K562 (cell line): ENCODE results near the gene NOM1. TPM values are rescaled to one million over a fixed set of nuclear protein-coding genes. Genes with fewer than 3 reads are reported as not detected.

Experiments used
- ATAC-seq: fragments of 200-7000 bp; cut with Tn5 transposase; 3 replicates; pipeline ENCODE4 v1.9.1; 2020; ENCODE audit warnings: moderate library complexity
- BruUV-seq: library from RNA; stranded (reverse); fragments of 400-500 nt; replicated peaks from 2 replicates; lab custom pipeline; 2021; lab: Mats Ljungman, UMichigan
- CTCF ChIA-PET: fragments of 300-600 bp; formaldehyde crosslinking; extraction: SDS; loops from one replicate; lab custom pipeline; 2021; ENCODE audit warnings: low intra/inter-chr PET ratio; lab: Yijun Ruan, JAX
- POLR2A ChIA-PET: fragments of 300-600, 350-650 bp; sonication (Branson Sonifier 250); formaldehyde crosslinking; extraction: SDS; loops from one replicate; lab custom pipeline; 2021; ENCODE audit warnings: antibody characterized with exemption, inconsistent platforms; lab: Yijun Ruan, JAX
- DNase-seq, 4 experiments: peaks; one replicate each; pipeline versions ENCODE4 v3.0.0 to v3.0.0-alpha.2; 2011 to 2018; ENCODE audit warnings: low spot score in 3 of 4, mixed read lengths in 3 of 4; ENCODE audit errors: extremely low read depth in 1 of 4
- FAIRE-seq: peaks from 2 replicates; lab custom pipeline; 2011; peaks lifted over from hg19 to GRCh38; lab: Jason Lieb, UNC
- H2AFZ ChIP-seq: 2 replicates; pipeline ENCODE4 v1.6.0; 2011; ENCODE audit warnings: low read depth, low read length, control low read depth, inconsistent platforms
- H3K27ac ChIP-seq: fragments of 200-600 bp; 3 replicates; pipeline ENCODE4 v1.8.0; 2011; ENCODE audit warnings: low read depth, mild to moderate bottlenecking, control low read depth, inconsistent platforms, low read length, moderate library complexity, mixed read lengths; ENCODE audit errors: extremely low read depth
- H3K27me3 ChIP-seq, 2 experiments: fragments of 300-600 bp in 1 of 2; 2 replicates in 1 of 2; 3 replicates in 1 of 2; pipeline versions ENCODE4 v1.6.0 to v1.8.0; 2011; ENCODE audit warnings: inconsistent platforms in 2 of 2, low read length in 2 of 2, mild to moderate bottlenecking in 1 of 2, mixed read lengths in 1 of 2, moderate library complexity in 1 of 2; ENCODE audit not compliant: control insufficient read depth in 2 of 2, insufficient read depth in 2 of 2
- H3K36me3 ChIP-seq: fragments of 300-600 bp; 3 replicates; pipeline ENCODE4 v1.8.0; 2011; ENCODE audit warnings: mild to moderate bottlenecking, low read length, inconsistent platforms; ENCODE audit not compliant: control insufficient read depth, insufficient read depth
- H3K4me1 ChIP-seq, 2 experiments: fragments of 200-600 bp in 1 of 2; replicated peaks in 1 of 2; 2 replicates in 1 of 2; 3 replicates in 1 of 2; pipeline versions ENCODE4 v1.5.1 to v1.8.0; 2011; ENCODE audit warnings: inconsistent platforms in 2 of 2, low read length in 2 of 2, mild to moderate bottlenecking in 1 of 2, mixed read lengths in 1 of 2, moderate library complexity in 1 of 2; ENCODE audit not compliant: control insufficient read depth in 2 of 2, insufficient read depth in 2 of 2
- H3K4me2 ChIP-seq: 2 replicates; pipeline ENCODE4 v1.6.1; 2011; ENCODE audit warnings: low read length, control low read depth, inconsistent platforms, mixed read lengths; ENCODE audit not compliant: insufficient read depth
- H3K4me3 ChIP-seq: fragments of 200-600 bp; sonication (generic), shearing (Covaris generic); 2 replicates; pipeline ENCODE4 v1.5.1; 2016; ENCODE audit warnings: control low read depth, inconsistent platforms
- H3K79me2 ChIP-seq: fragments of 200-600 bp; 3 replicates; pipeline ENCODE4 v1.8.0; 2011; ENCODE audit warnings: low read length, inconsistent platforms; ENCODE audit not compliant: control insufficient read depth, insufficient read depth
- H3K9ac ChIP-seq, 2 experiments: 2 replicates each; pipeline versions ENCODE4 v1.6.0 to v1.6.1; 2011; ENCODE audit warnings: low read depth in 2 of 2, low read length in 2 of 2, control low read depth in 1 of 2, inconsistent platforms in 1 of 2, mild to moderate bottlenecking in 1 of 2, mixed read lengths in 1 of 2; ENCODE audit not compliant: insufficient read depth in 1 of 2
- H3K9me1 ChIP-seq: one replicate; pipeline ENCODE4 v1.6.0; 2011; ENCODE audit warnings: inconsistent platforms, mild to moderate bottlenecking, low read length, moderate library complexity; ENCODE audit not compliant: control insufficient read depth, insufficient read depth
- H3K9me3 ChIP-seq: replicated peaks from 2 replicates; pipeline ENCODE4 v1.5.1; 2011; ENCODE audit warnings: low read depth, low read length, inconsistent platforms; ENCODE audit not compliant: control insufficient read depth, insufficient read depth
- H4K20me1 ChIP-seq: replicated peaks from 2 replicates; pipeline ENCODE4 v1.6.1; 2011; ENCODE audit warnings: low read length, inconsistent platforms, mixed read lengths; ENCODE audit not compliant: control insufficient read depth, insufficient read depth
- EGR1 ChIP-seq: fragments of 450-650 bp; conservative IDR thresholded peaks from 2 replicates; pipeline ENCODE4 v1.6.1; 2017; ENCODE audit warnings: mild to moderate bottlenecking
- MCM3 ChIP-seq: fragments of 450-650 bp; IDR thresholded peaks from 2 replicates; pipeline ENCODE4 v1.6.1; 2016
- ZNF24 ChIP-seq: fragments of 450-650 bp; IDR thresholded peaks from 2 replicates; pipeline ENCODE4 v1.6.1; 2016
- WGBS: fragments of 100-300 bp; shearing (Covaris generic); methylation state at CpG from one replicate; pipeline ENCODE4 v1.1.6; 2016; ENCODE audit warnings: low coverage, mixed read lengths; ENCODE audit not compliant: insufficient coverage; ENCODE audit errors: missing lambda C conversion rate; 5-methylcytosine and 5-hydroxymethylcytosine counted together
- in situ Hi-C: fragments of 300-500 bp; cut with MboI; formaldehyde crosslinking; loops from 4 replicates; pipeline ENCODE4 v1.15.0; 2018; ENCODE audit warnings: inconsistent platforms, mixed read lengths
- intact Hi-C: fragments of 100-400 bp; cut with micrococcal nuclease; formaldehyde crosslinking; loops from 2 replicates; pipeline ENCODE4 v1.14.2; 2022
- polyA plus RNA-seq, 8 experiments: library from polyadenylated mRNA; depleted of rRNA in 4 of 8; stranded (reverse) in 5 of 8; unstranded in 3 of 8; fragments of >200 nt; fragmentation: Nextera tagmentation in 2 of 8; fragmentation: Illumina TruSeq in 1 of 8; extraction: Ambion mirVana in 2 of 8; extraction: Trizol in 1 of 8; gene quantifications; 2 replicates each; pipeline versions ENCODE4 v1.2.1 to v1.2.3, GENCODE V29; 2011 to 2014; ENCODE audit warnings: inconsistent platforms in 1 of 8, missing spikeins in 1 of 8
- total RNA-seq, 7 experiments: library from RNA; depleted of rRNA in 6 of 7; stranded (reverse); fragments of >200 nt in 6 of 7; fragmentation: Illumina TruSeq in 2 of 7; extraction: Trizol in 2 of 7; gene quantifications; 2 replicates each; pipeline versions ENCODE4 v1.2.1 to v1.2.3, GENCODE V29; 2011 to 2021; ENCODE audit warnings: low replicate concordance in 1 of 7
- TF ChIP-seq, protein P1 (sequence below): sonication (generic); formaldehyde crosslinking; IDR thresholded peaks from 2 replicates; pipeline ENCODE4 v1.9.0; 2022; ENCODE audit warnings: mild to moderate bottlenecking, missing genetic modification reagents
- TF ChIP-seq, protein P2 (sequence below): sonication (generic); formaldehyde crosslinking; IDR thresholded peaks from 2 replicates; pipeline ENCODE4 v1.5.0; 2020; ENCODE audit warnings: missing genetic modification reagents

The NOM1 gene
- total and polyA plus RNA-seq, 9 of the 15 experiments (the other 6 are each of a cell fraction or from before 2014, with no cell fraction given), result 6.8 to 47.3 (median 37.4) TPM

DNA sequence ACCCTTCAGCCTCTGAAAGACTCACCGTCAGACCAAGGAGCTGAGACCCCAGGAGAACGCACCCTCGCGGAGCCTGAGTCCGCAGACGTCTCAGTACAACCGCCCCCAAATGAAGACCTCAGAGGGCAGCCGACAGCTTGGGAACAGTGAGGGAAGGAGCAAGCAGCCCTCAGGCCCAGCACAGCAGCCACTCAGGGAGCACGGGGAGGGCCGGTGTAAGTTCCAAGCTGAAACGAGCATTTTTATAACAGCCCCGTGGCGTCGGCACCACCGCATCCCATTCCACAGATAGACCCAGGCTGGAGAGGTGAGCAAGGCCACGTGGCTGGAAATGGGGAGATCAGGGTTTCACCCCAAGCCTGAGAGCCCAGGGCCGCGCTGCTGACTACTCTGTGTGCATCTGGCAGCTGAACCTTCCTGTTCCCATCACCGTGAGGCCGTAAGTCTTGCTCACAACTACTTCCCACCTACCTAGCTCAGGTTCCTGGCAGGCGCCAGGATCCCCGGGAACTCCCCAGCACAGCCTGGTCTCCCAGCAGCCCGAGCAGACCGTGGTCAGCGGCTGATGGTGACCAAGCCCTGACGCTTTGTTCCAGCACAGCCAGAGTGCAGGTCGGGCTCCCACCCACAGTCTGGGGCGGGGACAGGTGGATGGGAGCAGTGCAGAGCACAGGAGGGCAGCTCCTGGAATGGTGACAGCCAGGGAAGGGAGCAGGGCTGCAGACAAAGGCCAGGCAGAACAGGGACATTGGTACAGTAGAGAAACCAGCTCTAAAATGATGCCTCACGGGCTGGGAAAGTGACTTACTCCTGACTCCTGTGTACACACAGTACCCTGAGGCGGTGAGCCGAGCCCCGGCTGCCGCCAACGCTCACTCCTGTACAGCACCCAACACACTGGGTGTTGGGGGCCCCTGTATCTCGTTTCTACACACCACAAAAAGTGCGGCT is 6.1 kb upstream of the NOM1 start:
- Histone ChIP-seq H3K9me3 (peaks cover 10% of the 10 kb centered on the region), H3K27ac (no peak overlapping the region), H3K4me2 (no peak overlapping the region; the same call in 1 of the 2 replicates), H4K20me1 (no peaks in the 10 kb centered on the region), H3K4me1 (peaks cover 2 to 31% of the 10 kb centered on the region in 2 experiments; a peak in 3 of 5 replicates), H3K9ac (peak overlapping the region in 1 of 2 experiments; percentile 78; a peak in 2 of 4 replicates), H2AFZ (peak overlapping the region; percentile 41), H3K79me2 (peaks cover 2% of the 10 kb centered on the region; the same call in 1 of the 3 replicates), H3K4me3 (no peak overlapping the region), H3K36me3 (no peaks in the 10 kb centered on the region), H3K9me1 (no peaks in the 10 kb centered on the region), H3K27me3 (peaks cover 25 to 27% of the 10 kb centered on the region in 2 experiments)
- intact Hi-C loops, result no loop called here
- FAIRE-seq, result no peak
- no TSS peak for BruUV-seq
- 26% methylated on average over 36 of the region's 36 CpGs for WGBS
- ChIA-PET POLR2A (interaction anchor here (0.6 to 1.3 kb wide), 6 partner anchors 9 to 689 kb away, joined by 3 to 5 read pairs (median 4); partner anchors contain the start of gene LMBR1), CTCF (interaction anchor here (0.7 kb wide), 1 partner anchor 404 kb away, joined by 3 read pairs; no protein-coding TSS in a partner anchor)
- peak in 1 of 4 experiments; percentile 28 for DNase-seq
- in situ Hi-C loops, result no loop called here
- 0 out of 2 replicates have a peak, but pooled peaks have one; percentile 2 for TF ChIP-seq EGR1
- TF ChIP-seq, protein P1, sequence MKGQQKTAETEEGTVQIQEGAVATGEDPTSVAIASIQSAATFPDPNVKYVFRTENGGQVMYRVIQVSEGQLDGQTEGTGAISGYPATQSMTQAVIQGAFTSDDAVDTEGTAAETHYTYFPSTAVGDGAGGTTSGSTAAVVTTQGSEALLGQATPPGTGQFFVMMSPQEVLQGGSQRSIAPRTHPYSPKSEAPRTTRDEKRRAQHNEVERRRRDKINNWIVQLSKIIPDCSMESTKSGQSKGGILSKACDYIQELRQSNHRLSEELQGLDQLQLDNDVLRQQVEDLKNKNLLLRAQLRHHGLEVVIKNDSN (CRISPR knock-in tag), result peak; percentile 24; the same call in 1 of the 2 replicates
- TF ChIP-seq, protein P2, sequence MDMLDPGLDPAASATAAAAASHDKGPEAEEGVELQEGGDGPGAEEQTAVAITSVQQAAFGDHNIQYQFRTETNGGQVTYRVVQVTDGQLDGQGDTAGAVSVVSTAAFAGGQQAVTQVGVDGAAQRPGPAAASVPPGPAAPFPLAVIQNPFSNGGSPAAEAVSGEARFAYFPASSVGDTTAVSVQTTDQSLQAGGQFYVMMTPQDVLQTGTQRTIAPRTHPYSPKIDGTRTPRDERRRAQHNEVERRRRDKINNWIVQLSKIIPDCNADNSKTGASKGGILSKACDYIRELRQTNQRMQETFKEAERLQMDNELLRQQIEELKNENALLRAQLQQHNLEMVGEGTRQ (CRISPR knock-in tag), result peak; percentile 11; the same call in 1 of the 2 replicates
- 0 out of 2 replicates have a peak, but pooled peaks have one; percentile 8 for TF ChIP-seq MCM3
- no peak for TF ChIP-seq ZNF24
- peak; percentile 65 for ATAC-seq
